Measurements from ENCODE around the gene NHEJ1. TPM values are rescaled to one million over a fixed set of nuclear protein-coding genes. Genes with fewer than 3 reads are reported as not detected.

Gene NHEJ1
- total RNA-seq, 1 donor from 2014 or later = 10.8 TPM

DNA sequence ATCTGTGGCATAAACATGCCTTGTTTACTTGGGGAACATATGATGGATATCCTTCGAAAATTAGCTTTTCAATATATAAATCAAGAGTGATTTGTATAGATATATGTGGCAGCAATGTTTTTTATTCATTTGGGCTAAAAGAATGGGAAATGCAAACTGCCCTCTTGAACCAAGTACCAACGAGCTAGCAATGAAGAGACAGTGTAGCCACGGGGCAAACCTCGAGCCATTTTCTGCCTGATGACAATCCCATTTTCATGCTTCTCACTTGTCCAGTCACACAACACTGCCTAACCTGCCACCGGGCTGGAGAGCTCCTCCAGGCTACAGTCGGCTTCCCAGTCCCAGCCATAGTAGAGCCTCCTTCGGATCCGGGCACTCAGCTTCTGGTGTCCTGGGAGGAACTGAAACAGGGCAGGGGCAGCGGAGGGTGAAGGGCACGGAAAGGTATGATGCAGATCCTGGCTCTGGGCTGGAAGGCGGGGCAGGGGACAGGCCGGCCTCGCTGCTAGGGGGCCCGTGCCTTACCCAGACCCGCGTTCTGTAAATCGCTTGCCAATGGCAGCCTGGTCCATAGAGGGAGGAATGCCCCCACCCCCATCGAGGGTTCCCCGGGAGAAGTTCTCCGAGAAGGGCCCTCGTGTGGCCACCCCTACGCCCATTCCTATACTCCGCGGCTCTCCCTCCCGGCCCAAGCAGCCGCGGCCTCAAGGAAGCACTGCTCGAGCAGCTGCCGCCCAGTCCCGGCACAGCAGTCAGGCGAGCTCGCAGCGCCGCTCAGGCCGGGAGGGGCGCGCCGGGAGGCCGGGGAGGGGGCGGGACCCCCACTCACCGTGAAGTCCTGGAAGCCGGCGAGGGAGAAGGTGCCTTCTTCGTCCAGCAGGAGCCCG lies 15.6 kb upstream of the NHEJ1 start:
- peaks cover 7% of the 10 kb centered on the region for H3K36me3 ChIP-seq (ENCODE audit: insufficient read depth, low read length)
- no peaks in the 10 kb centered on the region for H3K9me3 ChIP-seq (ENCODE audit: insufficient read depth, low read depth, low read length)
- peak overlapping the region; percentile 96 for H3K4me2 ChIP-seq (ENCODE audit: low read length)
- H3K4me3 ChIP-seq (ENCODE audit: insufficient read depth, low read depth, low read length) = peak overlapping the region; percentile 71
- DNase-seq (ENCODE audit: low read depth) (peak; percentile 16), FAIRE-seq (no peak)
- Mint-ChIP-seq H3K27ac (ENCODE audit: unreplicated experiment) (peak overlapping the region; percentile 77), H3K9me3 (ENCODE audit: unreplicated experiment) (peaks cover 1% of the 10 kb centered on the region), H3K4me3 (ENCODE audit: unreplicated experiment) (peak overlapping the region; percentile 86), H3K36me3 (ENCODE audit: low read depth, unreplicated experiment) (peaks cover 20% of the 10 kb centered on the region), H3K27me3 (ENCODE audit: low read depth, unreplicated experiment) (no peaks in the 10 kb centered on the region), H3K4me1 (ENCODE audit: low read depth, unreplicated experiment) (peaks cover 18% of the 10 kb centered on the region)
- no peaks in the 10 kb centered on the region for H3K27me3 ChIP-seq (ENCODE audit: insufficient read depth, low read length)
- peaks cover 37% of the 10 kb centered on the region for H4K20me1 ChIP-seq (ENCODE audit: insufficient read depth, low read length)
- peak overlapping the region; percentile 77 for H2AFZ ChIP-seq (ENCODE audit: low read depth, low read length)
- H3K27ac ChIP-seq (ENCODE audit: low read depth, low read length) = peak overlapping the region; percentile 94
- TF ChIP-seq EZH2 (IDR thresholded peaks at IDR 0.05; ENCODE audit: insufficient read depth, low read length) = no peak
- TF ChIP-seq, protein P1, sequence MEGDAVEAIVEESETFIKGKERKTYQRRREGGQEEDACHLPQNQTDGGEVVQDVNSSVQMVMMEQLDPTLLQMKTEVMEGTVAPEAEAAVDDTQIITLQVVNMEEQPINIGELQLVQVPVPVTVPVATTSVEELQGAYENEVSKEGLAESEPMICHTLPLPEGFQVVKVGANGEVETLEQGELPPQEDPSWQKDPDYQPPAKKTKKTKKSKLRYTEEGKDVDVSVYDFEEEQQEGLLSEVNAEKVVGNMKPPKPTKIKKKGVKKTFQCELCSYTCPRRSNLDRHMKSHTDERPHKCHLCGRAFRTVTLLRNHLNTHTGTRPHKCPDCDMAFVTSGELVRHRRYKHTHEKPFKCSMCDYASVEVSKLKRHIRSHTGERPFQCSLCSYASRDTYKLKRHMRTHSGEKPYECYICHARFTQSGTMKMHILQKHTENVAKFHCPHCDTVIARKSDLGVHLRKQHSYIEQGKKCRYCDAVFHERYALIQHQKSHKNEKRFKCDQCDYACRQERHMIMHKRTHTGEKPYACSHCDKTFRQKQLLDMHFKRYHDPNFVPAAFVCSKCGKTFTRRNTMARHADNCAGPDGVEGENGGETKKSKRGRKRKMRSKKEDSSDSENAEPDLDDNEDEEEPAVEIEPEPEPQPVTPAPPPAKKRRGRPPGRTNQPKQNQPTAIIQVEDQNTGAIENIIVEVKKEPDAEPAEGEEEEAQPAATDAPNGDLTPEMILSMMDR (IDR thresholded peaks at IDR 0.05; ENCODE audit: insufficient read depth, low read depth, low read length) = no peak
- peak overlapping the region; percentile 87 for H3K9ac ChIP-seq (ENCODE audit: low read length)
- H3K4me1 ChIP-seq (ENCODE audit: insufficient read depth, low read length) = peaks cover 26% of the 10 kb centered on the region
- H3K79me2 ChIP-seq (ENCODE audit: insufficient read depth, low read length) = peaks cover 42% of the 10 kb centered on the region

DNA sequence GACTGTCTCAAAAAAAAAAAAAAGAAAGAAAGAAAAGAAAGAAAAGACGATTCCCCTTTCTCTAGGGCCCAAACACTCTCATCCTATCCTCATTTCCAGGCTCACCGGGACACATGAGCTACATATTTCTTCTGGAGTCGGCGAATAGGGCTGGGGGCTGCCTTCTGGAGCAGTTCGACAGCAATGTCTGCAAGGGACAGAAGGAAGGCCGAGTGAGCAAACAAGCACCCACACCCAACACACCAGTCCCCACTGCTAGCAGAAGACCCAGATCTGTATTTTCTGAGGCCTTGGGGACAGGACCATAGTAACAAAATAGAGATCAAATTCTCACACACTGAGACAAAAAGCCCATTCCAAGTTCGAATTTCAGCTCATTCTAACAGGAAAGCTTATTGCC lies 14.9 kb upstream of the NHEJ1 start:
- Histone ChIP-seq H3K4me2 (ENCODE audit: low read length) (peak overlapping the region; percentile 96), H3K27ac (ENCODE audit: low read depth, low read length) (no peak overlapping the region), H3K4me3 (ENCODE audit: insufficient read depth, low read depth, low read length) (peak overlapping the region; percentile 71), H3K4me1 (ENCODE audit: insufficient read depth, low read length) (peaks cover 26% of the 10 kb centered on the region), H3K9ac (ENCODE audit: low read length) (peak overlapping the region; percentile 87), H3K79me2 (ENCODE audit: insufficient read depth, low read length) (peaks cover 36% of the 10 kb centered on the region), H3K36me3 (ENCODE audit: insufficient read depth, low read length) (peaks cover 4% of the 10 kb centered on the region), H2AFZ (ENCODE audit: low read depth, low read length) (no peak overlapping the region), H3K9me3 (ENCODE audit: insufficient read depth, low read depth, low read length) (no peaks in the 10 kb centered on the region), H4K20me1 (ENCODE audit: insufficient read depth, low read length) (peaks cover 35% of the 10 kb centered on the region), H3K27me3 (ENCODE audit: insufficient read depth, low read length) (no peaks in the 10 kb centered on the region)
- Mint-ChIP-seq H3K4me3 (ENCODE audit: unreplicated experiment) (peak overlapping the region; percentile 86), H3K27me3 (ENCODE audit: low read depth, unreplicated experiment) (no peaks in the 10 kb centered on the region), H3K27ac (ENCODE audit: unreplicated experiment) (no peak overlapping the region), H3K4me1 (ENCODE audit: low read depth, unreplicated experiment) (peaks cover 21% of the 10 kb centered on the region), H3K36me3 (ENCODE audit: low read depth, unreplicated experiment) (peaks cover 18% of the 10 kb centered on the region), H3K9me3 (ENCODE audit: unreplicated experiment) (peaks cover 1% of the 10 kb centered on the region)
- DNase-seq (ENCODE audit: low read depth) (no peak), FAIRE-seq (no peak)
- TF ChIP-seq, protein P1 (IDR thresholded peaks at IDR 0.05; ENCODE audit: insufficient read depth, low read depth, low read length) = no peak
- no peak for TF ChIP-seq EZH2 (IDR thresholded peaks at IDR 0.05; ENCODE audit: insufficient read depth, low read length)

DNA sequence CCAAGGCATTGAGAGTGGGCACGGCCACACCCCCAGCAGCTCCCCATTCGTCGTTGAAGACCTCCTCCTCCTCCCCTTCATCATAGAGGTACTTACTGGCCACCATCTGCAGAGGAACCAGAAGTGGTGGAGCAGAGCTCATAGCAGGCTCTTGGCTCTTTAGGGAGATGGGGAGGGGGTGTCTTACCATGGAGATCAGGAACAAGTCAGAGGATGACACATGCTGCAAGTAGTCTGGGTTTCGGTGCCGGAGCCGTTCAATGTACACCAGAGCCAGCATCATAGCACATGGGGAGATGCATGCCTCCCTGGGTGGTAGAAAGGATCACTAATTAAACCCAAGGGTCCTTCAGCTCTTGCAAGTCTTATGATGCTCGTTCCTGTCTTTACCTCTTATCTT lies 14.2 kb upstream of the NHEJ1 start:
- Histone ChIP-seq H3K36me3 (ENCODE audit: insufficient read depth, low read length) (peaks cover 4% of the 10 kb centered on the region), H3K9ac (ENCODE audit: low read length) (no peak overlapping the region), H3K27me3 (ENCODE audit: insufficient read depth, low read length) (no peaks in the 10 kb centered on the region), H3K79me2 (ENCODE audit: insufficient read depth, low read length) (peaks cover 29% of the 10 kb centered on the region), H3K9me3 (ENCODE audit: insufficient read depth, low read depth, low read length) (no peaks in the 10 kb centered on the region), H3K4me1 (ENCODE audit: insufficient read depth, low read length) (peaks cover 26% of the 10 kb centered on the region), H4K20me1 (ENCODE audit: insufficient read depth, low read length) (peaks cover 28% of the 10 kb centered on the region), H3K4me2 (ENCODE audit: low read length) (no peak overlapping the region), H3K27ac (ENCODE audit: low read depth, low read length) (no peak overlapping the region), H3K4me3 (ENCODE audit: insufficient read depth, low read depth, low read length) (no peak overlapping the region), H2AFZ (ENCODE audit: low read depth, low read length) (no peak overlapping the region)
- Mint-ChIP-seq H3K9me3 (ENCODE audit: unreplicated experiment) (peaks cover 1% of the 10 kb centered on the region), H3K27ac (ENCODE audit: unreplicated experiment) (no peak overlapping the region), H3K36me3 (ENCODE audit: low read depth, unreplicated experiment) (peaks cover 18% of the 10 kb centered on the region), H3K4me3 (ENCODE audit: unreplicated experiment) (peak overlapping the region; percentile 66), H3K4me1 (ENCODE audit: low read depth, unreplicated experiment) (peaks cover 21% of the 10 kb centered on the region), H3K27me3 (ENCODE audit: low read depth, unreplicated experiment) (no peaks in the 10 kb centered on the region)
- no peak for TF ChIP-seq EZH2 (IDR thresholded peaks at IDR 0.05; ENCODE audit: insufficient read depth, low read length)
- TF ChIP-seq, protein P1 (IDR thresholded peaks at IDR 0.05; ENCODE audit: insufficient read depth, low read depth, low read length) = no peak
- FAIRE-seq = no peak
- no peak for DNase-seq (ENCODE audit: low read depth)
